Iris pigment epithelial cell (primary cell): Measurements from ENCODE around the gene BIRC3.

Source experiments
- DNase-seq: peaks from one replicate; pipeline ENCODE4 v3.0.0-alpha.2; 2011; ENCODE audit warnings: low read depth

Gene BIRC3

DNA sequence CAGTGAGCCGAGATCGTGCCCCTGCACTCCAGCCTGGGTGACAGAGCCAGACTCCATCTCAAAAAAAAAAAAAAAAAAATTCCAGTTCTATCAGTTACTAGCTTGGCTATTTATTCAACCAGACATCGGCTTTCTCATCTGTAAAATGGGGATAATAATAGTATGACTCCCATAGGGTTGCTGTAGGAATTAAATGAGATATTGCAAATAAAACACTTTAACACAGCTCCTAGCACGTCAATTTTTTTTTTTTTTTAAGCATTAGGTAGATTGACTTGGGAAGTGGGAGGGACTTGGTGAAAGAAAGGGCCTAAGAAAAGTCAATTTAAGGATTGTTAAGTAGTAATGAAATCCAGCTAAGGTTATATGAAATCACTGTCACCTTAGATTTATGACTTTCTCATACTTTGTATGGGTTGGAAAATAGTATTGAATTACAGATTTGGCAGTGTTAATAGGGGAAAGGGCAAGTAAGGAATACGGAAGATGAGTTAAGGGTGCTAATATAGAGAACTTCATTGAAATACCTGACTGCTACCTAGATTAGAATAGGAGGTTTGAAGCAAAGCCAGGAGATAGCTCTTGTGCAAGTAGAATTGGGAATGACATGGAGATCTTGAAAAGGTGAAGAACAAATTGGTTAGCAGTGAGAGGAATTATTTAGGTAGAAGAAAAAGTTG, 58.6 kb downstream of the BIRC3 start:
- DNase-seq = no peak

DNA sequence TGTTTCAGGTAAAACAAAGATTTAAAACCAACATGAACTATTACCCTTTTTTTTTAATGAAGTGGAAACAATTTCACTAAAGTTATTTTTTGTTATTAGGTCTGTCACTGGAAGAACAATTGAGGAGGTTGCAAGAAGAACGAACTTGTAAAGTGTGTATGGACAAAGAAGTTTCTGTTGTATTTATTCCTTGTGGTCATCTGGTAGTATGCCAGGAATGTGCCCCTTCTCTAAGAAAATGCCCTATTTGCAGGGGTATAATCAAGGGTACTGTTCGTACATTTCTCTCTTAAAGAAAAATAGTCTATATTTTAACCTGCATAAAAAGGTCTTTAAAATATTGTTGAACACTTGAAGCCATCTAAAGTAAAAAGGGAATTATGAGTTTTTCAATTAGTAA, 60.6 kb downstream of the BIRC3 start:
- DNase-seq = no peak

DNA sequence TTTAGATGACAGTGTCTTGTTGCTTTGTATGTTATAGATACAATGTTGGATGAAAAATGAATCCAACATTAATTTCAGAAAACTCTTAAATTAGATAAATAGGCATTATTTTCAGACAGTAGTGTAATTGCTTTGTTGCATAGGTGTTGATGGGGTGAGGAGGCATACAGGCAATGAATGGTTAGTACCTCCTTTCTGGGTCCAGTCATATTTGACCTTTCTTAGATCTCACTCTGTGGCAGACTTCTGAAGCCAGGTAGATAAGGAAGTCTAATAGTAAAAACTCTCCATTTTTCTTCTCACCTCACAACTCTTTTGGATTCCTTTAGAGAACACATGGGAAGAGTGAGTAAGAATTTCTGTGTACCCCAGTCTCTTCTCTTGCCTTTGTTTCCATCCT, 61.5 kb downstream of the BIRC3 start:
- DNase-seq = no peak

DNA sequence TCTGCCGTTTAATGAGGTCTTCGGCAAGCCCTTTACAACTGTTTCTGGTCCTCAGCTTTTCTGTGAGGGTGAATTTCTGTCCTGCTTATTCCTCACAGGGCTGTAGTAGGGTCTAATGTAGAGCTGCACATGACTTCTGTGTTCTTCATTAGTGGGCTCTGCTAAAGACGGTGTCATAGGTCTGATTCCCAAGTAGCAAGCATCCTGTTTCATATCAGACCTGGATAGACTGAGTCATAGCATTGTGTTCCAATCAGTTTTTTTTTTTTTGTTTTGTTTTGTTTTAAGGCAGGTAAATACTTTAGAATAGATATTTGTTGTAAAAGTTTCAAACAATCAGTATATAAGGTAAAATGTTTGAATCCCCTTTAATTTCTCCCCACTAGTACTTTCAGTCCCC, 65.1 kb downstream of the BIRC3 start:
- DNase-seq = no peak

DNA sequence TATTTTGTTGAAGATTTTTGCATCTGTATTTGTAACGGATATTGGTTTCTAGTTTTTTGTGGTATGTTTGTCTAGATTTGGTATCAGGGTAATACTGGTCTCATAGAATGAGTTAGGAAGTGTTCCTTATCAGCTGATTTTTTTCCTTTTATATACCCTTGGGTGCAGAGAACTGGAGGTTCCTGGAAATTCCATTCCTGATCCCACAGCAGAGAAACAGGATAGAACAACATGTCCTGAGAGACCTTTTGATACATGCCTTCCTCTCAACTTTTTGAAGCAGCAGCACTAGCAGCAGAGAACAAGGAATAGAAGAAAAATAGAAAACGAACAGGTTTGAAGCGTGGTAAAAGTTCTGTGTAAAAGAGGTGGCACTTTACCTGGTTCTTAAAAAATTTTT, 66.6 kb downstream of the BIRC3 start:
- DNase-seq = no peak

DNA sequence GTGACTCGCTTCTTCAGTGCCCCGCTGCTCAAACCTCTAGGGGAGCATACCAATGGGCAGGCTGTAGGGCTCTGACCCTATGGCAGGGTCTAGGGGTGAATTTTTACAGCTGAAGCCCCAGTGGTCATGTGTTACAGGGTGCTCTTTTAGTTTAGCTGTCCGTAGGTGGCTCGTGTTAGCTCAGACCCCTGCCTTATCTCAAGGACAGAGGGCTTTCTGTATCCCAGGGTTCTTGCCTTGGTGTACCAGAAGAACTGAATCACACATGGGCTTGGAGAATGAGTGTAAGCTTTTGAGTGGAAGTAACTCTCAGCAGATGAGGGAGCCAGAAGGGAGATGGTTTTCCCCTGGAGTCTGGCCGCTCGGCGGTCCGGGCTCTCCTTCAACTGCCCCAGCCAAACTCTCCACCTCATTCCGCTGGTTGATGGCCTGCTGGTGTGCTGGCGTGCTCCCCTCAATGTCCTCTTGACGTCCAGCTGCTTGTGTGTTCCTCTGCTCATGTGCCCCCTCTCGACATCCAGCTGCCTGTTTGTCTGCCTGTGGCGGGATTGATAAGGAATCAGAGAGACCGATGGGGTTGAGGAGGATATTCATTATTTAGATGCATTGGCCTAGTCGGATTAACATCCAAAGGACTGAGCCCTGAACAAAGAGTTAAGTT, 67.3 kb downstream of the BIRC3 start:
- no peak for DNase-seq

DNA sequence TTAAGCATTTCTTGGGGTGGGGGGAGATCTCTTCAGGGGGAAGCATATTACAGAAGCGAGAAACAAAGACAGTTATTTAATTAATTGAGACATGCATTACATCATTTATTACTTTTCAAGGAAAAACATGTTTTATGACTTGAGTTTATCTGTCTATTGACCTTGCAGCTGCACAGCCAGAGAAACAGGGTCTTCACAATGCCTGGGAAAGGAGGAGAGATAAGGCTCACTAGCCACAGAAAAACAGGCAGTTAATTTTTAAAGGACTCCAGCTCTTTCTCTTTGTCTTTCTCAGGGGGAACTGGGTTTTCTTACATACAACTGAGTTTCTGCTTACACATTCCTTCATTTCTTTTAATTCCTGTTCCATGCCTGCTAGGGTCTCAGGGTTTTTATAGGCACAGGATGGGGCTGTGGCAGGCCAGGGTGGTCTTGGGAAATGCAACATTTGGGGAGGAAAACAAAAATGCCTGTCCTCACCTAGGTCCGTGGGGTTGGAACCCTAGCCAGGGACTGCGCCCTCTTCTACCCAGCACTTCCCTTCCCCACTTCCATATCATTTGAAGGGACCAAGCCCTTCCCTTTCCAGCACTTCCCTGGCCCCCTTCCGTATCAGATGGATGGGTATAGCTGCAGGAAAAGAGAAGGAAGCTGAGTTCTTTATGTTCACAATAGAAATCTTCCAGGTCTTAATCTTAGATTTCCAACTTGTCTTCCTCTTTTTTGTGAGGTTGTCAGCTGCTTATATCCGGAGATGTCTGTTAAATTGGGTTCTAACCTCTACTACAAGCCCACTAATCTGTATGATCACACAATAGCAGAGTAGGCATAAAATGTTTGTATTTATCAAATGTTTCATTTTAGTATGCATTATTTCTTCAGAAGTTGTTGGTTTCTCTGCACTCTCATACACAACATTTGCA, 68.1 kb downstream of the BIRC3 start:
- no peak for DNase-seq

DNA sequence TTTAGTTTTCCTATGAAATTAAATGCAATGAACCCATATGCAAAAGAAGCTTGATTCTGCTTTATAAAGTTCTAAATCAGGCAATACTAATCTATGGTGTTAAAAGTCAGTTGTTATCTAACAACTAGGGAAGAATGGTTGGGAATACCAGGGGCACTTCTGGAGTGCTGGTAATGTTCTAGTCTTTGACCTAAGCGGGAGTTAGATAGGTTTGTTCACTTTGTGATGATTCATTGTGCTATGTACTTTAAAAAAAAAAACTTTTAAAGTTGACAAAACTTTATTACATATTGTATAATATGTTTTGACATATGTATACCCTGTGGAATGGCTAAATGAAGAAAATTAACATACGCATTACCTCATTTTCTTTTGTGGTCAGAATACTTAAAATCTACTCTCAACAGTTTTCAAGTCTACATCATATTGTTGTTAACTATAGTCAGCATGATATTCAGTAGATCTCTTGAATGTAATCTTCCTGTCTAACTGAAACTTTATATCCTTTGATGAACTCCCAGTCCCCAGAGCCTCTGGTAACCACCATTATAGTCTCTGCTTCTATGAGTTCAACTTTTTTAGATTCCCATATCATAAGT, 69.0 kb downstream of the BIRC3 start:
- DNase-seq = peak; percentile 30

DNA sequence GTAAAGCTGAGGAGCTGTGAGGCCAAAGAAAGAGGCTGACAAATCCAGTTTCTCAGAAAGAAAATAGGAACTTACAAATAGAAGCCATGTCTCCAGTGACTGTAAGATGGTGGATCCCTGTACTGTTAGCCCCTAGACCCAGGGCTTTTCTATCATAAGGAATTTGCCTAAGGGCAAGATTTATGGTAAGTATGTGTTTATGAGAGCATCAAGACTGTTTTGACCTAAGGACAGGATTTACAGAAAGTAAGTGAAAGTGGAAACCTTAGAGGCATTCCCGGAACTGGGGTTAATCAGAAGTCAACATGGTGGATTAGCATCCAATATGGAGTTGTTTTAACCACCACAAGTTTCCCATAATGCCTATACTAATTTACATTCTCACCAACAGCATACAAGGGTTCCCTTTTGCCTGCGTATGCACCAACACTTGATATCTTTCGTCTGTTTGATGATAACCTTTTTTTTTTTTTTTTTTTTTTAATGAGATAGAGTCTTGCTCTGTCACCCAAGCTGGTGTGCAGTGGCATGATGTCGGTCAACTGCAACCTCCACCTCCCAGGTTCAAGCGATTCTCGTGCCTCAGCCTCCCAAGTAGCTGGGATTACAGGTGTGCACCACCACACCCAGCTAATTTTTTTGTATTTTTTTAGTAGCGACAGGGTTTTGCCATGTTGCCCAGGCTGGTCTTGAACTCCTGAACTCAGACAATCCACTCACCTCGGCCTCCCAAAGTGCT, 69.9 kb downstream of the BIRC3 start:
- DNase-seq = peak; percentile 40
